Stimulated activated CD8-positive, alpha-beta memory T cell treated with anti-CD3 and anti-CD28 coated beads, Interleukin-12 subunit alpha, Interleukin-12 subunit beta, amount 100 ng/mL, for 4 hours (primary cell): Measurements from ENCODE around the gene RASL10A.

Source experiments
- DNase-seq: peaks from one replicate; pipeline ENCODE4 v3.0.0-alpha.2; 2020; ENCODE audit warnings: low read depth

RASL10A gene

GRCh38 chr22:29338398-29338797 lies 22.9 kb upstream of the RASL10A start:
- DNase-seq: no peak

GRCh38 chr22:29337631-29338284 lies 22.3 kb upstream of the RASL10A start:
- DNase-seq: no peak

GRCh38 chr22:29336751-29337490 lies 21.4 kb upstream of the RASL10A start:
- no peak for DNase-seq

GRCh38 chr22:29335656-29336055 lies 20.2 kb upstream of the RASL10A start:
- no peak for DNase-seq

GRCh38 chr22:29334696-29335344 lies 19.3 kb upstream of the RASL10A start:
- no peak for DNase-seq

- DNase-seq: no peak
These were observed 18.7 kb upstream of the RASL10A start for GRCh38 chr22:29334148-29334547.

- DNase-seq: no peak
These were observed 17.5 kb upstream of the RASL10A start for GRCh38 chr22:29332886-29333496.

- DNase-seq: no peak
These were observed 16.3 kb upstream of the RASL10A start for GRCh38 chr22:29331658-29332300.

- no peak for DNase-seq
These were observed 15.7 kb upstream of the RASL10A start for GRCh38 chr22:29331213-29331612.

GRCh38 chr22:29330753-29331152 lies 15.3 kb upstream of the RASL10A start:
- DNase-seq: no peak

- no peak for DNase-seq
These were observed 14.8 kb upstream of the RASL10A start for GRCh38 chr22:29330291-29330690.

GRCh38 chr22:29329581-29329980 lies 14.1 kb upstream of the RASL10A start:
- DNase-seq: no peak

GRCh38 chr22:29328566-29329500 lies 13.3 kb upstream of the RASL10A start:
- no peak for DNase-seq

- DNase-seq: no peak
These were observed 12.6 kb upstream of the RASL10A start for GRCh38 chr22:29328055-29328454.

GRCh38 chr22:29327089-29327764 lies 11.7 kb upstream of the RASL10A start:
- no peak for DNase-seq

- no peak for DNase-seq
These were observed 11.0 kb upstream of the RASL10A start for GRCh38 chr22:29326481-29326880.

GRCh38 chr22:29325785-29326315 lies 10.4 kb upstream of the RASL10A start:
- DNase-seq: no peak

- DNase-seq: no peak
These were observed 9.9 kb upstream of the RASL10A start for GRCh38 chr22:29325356-29325755.

- no peak for DNase-seq
These were observed 8.1 kb upstream of the RASL10A start for GRCh38 chr22:29323641-29324040.

GRCh38 chr22:29320546-29320945 lies 5.0 kb upstream of the RASL10A start:
- DNase-seq: no peak
